LNCAP (cell line): ENCODE results near the gene CCDC124.

ENCODE experiments used
- TF ChIP-seq, protein P1 (sequence below): fragments of 450-650 bp; IDR thresholded peaks from 2 replicates; pipeline ENCODE4 v1.5.1; 2017; ENCODE audit warnings: mild to moderate bottlenecking

The CCDC124 gene

GRCh38 chr19:17942582-17943273 is 9.9 kb downstream of the CCDC124 start:
- TF ChIP-seq, protein P1, sequence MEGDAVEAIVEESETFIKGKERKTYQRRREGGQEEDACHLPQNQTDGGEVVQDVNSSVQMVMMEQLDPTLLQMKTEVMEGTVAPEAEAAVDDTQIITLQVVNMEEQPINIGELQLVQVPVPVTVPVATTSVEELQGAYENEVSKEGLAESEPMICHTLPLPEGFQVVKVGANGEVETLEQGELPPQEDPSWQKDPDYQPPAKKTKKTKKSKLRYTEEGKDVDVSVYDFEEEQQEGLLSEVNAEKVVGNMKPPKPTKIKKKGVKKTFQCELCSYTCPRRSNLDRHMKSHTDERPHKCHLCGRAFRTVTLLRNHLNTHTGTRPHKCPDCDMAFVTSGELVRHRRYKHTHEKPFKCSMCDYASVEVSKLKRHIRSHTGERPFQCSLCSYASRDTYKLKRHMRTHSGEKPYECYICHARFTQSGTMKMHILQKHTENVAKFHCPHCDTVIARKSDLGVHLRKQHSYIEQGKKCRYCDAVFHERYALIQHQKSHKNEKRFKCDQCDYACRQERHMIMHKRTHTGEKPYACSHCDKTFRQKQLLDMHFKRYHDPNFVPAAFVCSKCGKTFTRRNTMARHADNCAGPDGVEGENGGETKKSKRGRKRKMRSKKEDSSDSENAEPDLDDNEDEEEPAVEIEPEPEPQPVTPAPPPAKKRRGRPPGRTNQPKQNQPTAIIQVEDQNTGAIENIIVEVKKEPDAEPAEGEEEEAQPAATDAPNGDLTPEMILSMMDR, result no peak

- TF ChIP-seq, protein P1, result no peak
These were observed 10.7 kb downstream of the CCDC124 start for GRCh38 chr19:17943274-17944221.

DNA sequence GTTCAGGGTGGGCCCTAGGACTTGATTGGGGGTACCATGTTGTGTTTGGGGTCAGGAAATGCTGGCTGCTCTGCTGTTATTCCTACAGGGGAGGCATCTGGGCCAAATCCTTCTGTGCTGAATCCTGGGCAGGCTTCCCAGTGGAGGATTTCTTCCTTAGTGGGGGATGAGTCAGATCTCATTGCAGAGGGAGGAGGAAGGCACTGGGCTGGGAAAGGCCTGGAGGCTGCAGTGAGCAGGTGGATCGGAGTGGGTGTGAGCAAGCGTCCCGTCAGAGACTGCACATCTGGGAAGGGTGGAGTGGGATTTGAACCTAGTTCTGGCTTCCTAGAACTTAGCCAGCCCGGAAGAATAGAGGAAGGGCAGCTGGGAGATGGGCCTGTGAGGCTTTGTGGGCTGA is 11.5 kb downstream of the CCDC124 start:
- TF ChIP-seq, protein P1, result no peak

GRCh38 chr19:17946965-17947784 is 14.4 kb downstream of the CCDC124 start:
- TF ChIP-seq, protein P1, result no peak

DNA sequence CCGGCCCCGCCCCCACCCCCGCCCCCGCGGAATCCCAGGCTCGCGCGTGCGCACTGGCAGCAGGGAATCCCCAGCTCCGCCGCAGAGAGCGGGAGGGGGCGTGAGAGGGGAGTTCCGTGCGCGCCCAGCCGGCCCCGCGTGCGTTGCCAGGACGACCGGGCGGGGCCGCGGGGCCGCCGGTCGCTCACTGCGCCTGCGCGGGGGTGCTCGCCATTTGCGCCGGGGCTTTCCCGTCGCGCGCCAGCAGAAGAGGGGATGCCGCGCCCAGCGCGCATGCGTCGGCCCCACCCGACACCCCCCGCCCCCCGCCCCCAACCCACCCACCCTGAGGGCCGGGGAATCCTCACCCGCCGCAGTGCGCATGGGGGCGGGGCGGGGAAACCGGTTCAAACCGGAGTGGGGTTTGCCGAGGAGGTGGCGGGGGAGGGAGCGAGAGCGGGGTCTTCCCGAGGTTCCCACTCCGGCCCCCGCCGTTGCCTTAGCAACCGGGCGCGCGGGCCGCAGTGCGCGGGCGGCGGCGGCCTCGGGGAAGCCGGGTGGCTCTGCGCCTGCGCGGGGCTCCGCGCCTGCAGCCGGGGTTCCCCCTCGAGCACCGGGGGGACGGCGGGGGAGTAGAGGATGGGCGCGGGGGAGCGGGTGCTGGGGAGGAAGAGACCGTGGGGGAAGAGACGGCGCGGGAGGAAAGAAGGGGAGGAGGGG is 15.1 kb downstream of the CCDC124 start:
- TF ChIP-seq, protein P1, result no peak

GRCh38 chr19:17948514-17948900 is 15.7 kb downstream of the CCDC124 start:
- TF ChIP-seq, protein P1, result no peak
